ENCODE results near the gene CTDSPL. TPM values are rescaled to one million over a fixed set of nuclear protein-coding genes. Genes with fewer than 3 reads are reported as not detected.

The CTDSPL gene
- total and polyA plus RNA-seq, 10 of the 15 experiments (the other 5 are each of a cell fraction or from before 2014, with no cell fraction given) = 0.05 to 0.51 (median 0.18) TPM; not detected in 6

- FAIRE-seq (no peak), ATAC-seq (no peak), DNase-seq (ENCODE audit: low read depth, low spot score) (no peak)
- CTCF ChIA-PET = no interaction called here
- WGBS (ENCODE audit: insufficient coverage, insufficient replicate concordance, low lambda C conversion rate, missing lambda C conversion rate) = 48% methylated on average over 2 of the region's 2 CpGs
- SMC1A ChIA-PET (ENCODE audit: uncharacterized antibody, unreplicated experiment) = interaction anchor here (0.7 to 2.8 kb wide), 6 partner anchors 10 to 362 kb away, joined by 3 to 7 read pairs (median 3); no protein-coding TSS in a partner anchor
- Histone ChIP-seq H3K4me1 (ENCODE audit: control insufficient read depth, insufficient read depth, low read length) (peaks cover 3% of the 10 kb centered on the region; the same call in 1 of the 2 replicates), H3K4me3 (no peak overlapping the region), H3K79me2 (ENCODE audit: control insufficient read depth, insufficient read depth, low read length) (no peaks in the 10 kb centered on the region), H3K4me2 (ENCODE audit: control insufficient read depth, insufficient read depth) (no peak overlapping the region), H3K9me3 (replicated peaks; ENCODE audit: control insufficient read depth, insufficient read depth, low read length) (no peaks in the 10 kb centered on the region; the same call in 2 of the 3 replicates), H4K20me1 (ENCODE audit: control insufficient read depth, insufficient read depth) (no peaks in the 10 kb centered on the region), H3K27ac (ENCODE audit: control insufficient read depth, insufficient read depth) (no peak overlapping the region), H3K9ac (ENCODE audit: control insufficient read depth, insufficient read depth, low read length) (no peak overlapping the region), H3K27me3 (replicated peaks in 1 of 2; ENCODE audit: control insufficient read depth in 2 of 2, insufficient read depth in 2 of 2, low read length in 1 of 2) (no peaks in the 10 kb centered on the region), H3K36me3 (ENCODE audit: control insufficient read depth in 2 of 2, insufficient read depth in 2 of 2, low read length in 1 of 2) (no peaks in the 10 kb centered on the region), H2AFZ (ENCODE audit: control insufficient read depth, low read depth, low read length) (no peak overlapping the region)
- RAD21 ChIA-PET (ENCODE audit: unreplicated experiment) = no interaction called here
- POLR2A ChIA-PET = no interaction called here
- intact Hi-C loops (cut with micrococcal nuclease; ENCODE audit: unreplicated experiment) = no loop called here
- no peak for TF ChIP-seq POLR2AphosphoS5 (IDR thresholded peaks at IDR 0.05; ENCODE audit: low read length)
- no peak for TF ChIP-seq MEF2B (IDR thresholded peaks at IDR 0.05; ENCODE audit: partially characterized antibody, poor library complexity, severe bottlenecking)
- no peak for TF ChIP-seq NFIC (IDR thresholded peaks at IDR 0.05; ENCODE audit: low read depth, low read length)
- TF ChIP-seq NR2C1 (IDR thresholded peaks at IDR 0.05) = no peak
- TF ChIP-seq SREBF1 (IDR thresholded peaks at IDR 0.05; ENCODE audit: low read length) = no peak
- TF ChIP-seq, protein P1, sequence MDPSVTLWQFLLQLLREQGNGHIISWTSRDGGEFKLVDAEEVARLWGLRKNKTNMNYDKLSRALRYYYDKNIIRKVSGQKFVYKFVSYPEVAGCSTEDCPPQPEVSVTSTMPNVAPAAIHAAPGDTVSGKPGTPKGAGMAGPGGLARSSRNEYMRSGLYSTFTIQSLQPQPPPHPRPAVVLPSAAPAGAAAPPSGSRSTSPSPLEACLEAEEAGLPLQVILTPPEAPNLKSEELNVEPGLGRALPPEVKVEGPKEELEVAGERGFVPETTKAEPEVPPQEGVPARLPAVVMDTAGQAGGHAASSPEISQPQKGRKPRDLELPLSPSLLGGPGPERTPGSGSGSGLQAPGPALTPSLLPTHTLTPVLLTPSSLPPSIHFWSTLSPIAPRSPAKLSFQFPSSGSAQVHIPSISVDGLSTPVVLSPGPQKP (IDR thresholded peaks at IDR 0.05; ENCODE audit: low read depth, low read length) = no peak
- TF ChIP-seq, protein P2, sequence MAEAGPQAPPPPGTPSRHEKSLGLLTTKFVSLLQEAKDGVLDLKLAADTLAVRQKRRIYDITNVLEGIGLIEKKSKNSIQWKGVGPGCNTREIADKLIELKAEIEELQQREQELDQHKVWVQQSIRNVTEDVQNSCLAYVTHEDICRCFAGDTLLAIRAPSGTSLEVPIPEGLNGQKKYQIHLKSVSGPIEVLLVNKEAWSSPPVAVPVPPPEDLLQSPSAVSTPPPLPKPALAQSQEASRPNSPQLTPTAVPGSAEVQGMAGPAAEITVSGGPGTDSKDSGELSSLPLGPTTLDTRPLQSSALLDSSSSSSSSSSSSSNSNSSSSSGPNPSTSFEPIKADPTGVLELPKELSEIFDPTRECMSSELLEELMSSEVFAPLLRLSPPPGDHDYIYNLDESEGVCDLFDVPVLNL (IDR thresholded peaks at IDR 0.05; ENCODE audit: low read depth, low read length) = no peak
- TF ChIP-seq NFYA (IDR thresholded peaks at IDR 0.05; ENCODE audit: borderline replicate concordance, low read depth, low read length) = no peak
- no peak for TF ChIP-seq TCF7 (IDR thresholded peaks at IDR 0.05; ENCODE audit: borderline replicate concordance)
- BruUV-seq (replicated peaks) = no TSS peak
- in situ Hi-C loops (cut with MboI) = no loop called here
Observed at GRCh38 chr3:37816271-37816670, 45.4 kb upstream of the CTDSPL start.

Measured in GM12878 (cell line).